Measurements from ENCODE around the gene DTX3L.

The DTX3L gene

DNA sequence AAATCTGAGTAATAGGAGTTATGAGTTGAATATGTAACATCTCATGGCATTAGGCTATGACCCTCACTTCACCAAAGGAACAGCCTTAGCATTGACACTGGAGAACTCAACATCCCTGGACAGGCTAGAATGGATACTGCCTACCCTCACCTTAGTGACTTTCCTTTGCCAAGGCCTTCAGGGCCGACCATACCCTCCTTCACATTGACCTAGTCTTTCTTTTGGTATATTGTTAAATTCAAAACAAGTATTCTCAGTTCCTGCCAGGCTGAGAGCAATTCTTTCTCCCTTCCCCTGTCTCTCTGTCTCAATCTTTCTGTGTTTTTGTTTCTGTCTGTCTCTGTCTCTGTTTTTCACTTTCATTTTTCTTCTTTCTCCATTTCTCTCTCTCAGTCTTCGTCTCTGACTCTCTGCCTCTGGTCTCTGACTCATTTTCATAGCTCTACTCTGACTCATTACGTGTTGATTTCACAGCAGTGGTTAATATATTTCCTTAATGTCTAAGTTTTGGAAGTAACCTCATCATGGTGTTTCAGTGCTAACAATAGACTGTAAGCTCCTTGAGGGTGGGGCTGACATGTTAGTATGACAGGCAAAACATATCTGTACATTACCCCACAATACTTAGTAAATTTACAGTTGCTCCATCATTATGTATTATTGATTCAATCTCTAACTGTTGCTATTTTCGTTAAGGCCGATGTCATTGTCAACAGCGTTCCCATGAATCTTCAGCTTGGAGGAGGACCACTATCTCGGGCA is 45.8 kb downstream of the DTX3L start:
- TF ChIP-seq, protein P1, sequence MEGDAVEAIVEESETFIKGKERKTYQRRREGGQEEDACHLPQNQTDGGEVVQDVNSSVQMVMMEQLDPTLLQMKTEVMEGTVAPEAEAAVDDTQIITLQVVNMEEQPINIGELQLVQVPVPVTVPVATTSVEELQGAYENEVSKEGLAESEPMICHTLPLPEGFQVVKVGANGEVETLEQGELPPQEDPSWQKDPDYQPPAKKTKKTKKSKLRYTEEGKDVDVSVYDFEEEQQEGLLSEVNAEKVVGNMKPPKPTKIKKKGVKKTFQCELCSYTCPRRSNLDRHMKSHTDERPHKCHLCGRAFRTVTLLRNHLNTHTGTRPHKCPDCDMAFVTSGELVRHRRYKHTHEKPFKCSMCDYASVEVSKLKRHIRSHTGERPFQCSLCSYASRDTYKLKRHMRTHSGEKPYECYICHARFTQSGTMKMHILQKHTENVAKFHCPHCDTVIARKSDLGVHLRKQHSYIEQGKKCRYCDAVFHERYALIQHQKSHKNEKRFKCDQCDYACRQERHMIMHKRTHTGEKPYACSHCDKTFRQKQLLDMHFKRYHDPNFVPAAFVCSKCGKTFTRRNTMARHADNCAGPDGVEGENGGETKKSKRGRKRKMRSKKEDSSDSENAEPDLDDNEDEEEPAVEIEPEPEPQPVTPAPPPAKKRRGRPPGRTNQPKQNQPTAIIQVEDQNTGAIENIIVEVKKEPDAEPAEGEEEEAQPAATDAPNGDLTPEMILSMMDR (IDR thresholded peaks at IDR 0.05; ENCODE audit: low read depth, low read length, missing control alignments) = no peak
- peak; percentile 43 for DNase-seq (ENCODE audit: extremely low read depth, low read depth)
- no peak overlapping the region for H3K4me3 ChIP-seq (replicated peaks; ENCODE audit: low read depth, low read length)

DNA sequence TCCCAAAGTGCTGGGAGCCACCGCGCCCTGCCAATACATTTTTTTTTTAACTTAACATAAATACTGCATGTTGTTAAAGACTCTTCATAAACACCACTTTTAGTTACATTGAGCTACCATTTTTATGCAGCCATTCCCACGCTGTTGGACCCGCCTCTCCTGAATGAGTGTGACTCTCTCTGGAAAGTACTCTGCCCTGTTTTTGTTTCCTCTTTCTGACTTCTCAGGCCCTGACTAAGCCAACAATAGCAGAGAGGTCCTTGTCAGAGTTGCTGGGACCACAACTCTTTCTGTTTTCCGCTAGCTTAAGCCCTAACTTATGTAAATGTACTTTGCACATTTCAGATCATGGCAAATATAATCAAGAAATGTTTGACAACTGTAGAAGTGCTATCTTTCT is 48.6 kb downstream of the DTX3L start:
- TF ChIP-seq, protein P1 (IDR thresholded peaks at IDR 0.05; ENCODE audit: low read depth, low read length, missing control alignments) = no peak
- no peak overlapping the region for H3K4me3 ChIP-seq (replicated peaks; ENCODE audit: low read depth, low read length)
- no peak for DNase-seq (ENCODE audit: extremely low read depth, low read depth)

DNA sequence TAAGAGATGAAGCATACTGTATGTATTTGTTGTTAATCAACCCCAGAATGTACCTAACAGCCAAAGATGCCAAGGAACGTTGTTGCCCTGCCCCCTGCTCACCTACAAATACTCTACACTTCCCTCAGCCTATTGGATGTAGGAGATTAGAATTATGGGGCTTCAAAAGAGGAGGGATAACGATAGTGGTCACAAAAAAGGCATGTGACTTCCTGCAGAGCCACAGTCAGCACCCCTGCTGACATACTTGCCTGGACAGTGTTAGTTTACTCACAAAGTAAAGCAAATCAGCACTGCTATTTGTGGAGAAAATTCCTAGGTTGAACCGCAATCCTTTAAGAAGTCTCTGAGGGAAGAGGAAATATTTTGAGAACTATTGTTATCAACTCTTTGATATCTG is 51.2 kb downstream of the DTX3L start:
- no peak for DNase-seq (ENCODE audit: extremely low read depth, low read depth)
- H3K4me3 ChIP-seq (replicated peaks; ENCODE audit: low read depth, low read length) = no peak overlapping the region
- TF ChIP-seq, protein P1 (IDR thresholded peaks at IDR 0.05; ENCODE audit: low read depth, low read length, missing control alignments) = no peak

DNA sequence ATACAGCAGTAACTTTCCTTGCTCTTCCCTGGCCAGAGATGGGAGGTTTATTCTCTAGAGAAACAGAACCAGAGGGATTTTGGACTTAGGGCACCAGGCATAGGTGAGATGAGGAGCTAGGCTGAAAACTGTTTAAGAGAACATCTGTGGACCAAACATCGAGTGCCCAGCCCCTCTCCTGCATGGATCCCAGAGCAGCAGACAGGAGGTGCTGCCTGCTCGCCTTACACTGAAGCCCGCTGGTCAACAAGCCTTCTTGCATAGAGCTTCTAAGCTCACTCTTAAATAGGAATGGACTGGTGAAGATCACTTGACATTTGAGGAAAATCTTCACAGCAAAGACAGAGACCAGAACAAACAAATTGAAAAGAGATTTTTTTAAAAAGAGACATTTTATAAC is 54.5 kb downstream of the DTX3L start:
- no peak for DNase-seq (ENCODE audit: extremely low read depth, low read depth)
- TF ChIP-seq, protein P1 (IDR thresholded peaks at IDR 0.05; ENCODE audit: low read depth, low read length, missing control alignments) = no peak
- no peak overlapping the region for H3K4me3 ChIP-seq (replicated peaks; ENCODE audit: low read depth, low read length)

DNA sequence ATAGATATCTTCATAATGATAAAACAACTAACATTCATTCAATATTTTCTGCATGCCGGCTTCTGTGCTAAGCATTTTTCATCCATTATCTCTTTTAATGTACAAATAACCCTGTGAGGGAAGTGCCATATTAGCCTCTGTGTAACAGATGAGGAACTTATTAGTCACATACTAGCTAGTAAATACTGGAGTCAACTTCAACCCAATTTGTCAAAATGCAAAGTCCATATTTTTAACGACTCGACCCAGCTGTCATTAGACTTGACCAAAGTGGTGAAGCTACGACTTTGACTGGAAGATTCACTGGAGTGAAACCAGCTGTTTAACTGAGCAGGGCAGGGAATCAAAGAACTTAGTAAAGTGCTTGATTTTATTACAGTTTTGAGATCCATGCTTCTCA is 54.9 kb downstream of the DTX3L start:
- TF ChIP-seq, protein P1 (IDR thresholded peaks at IDR 0.05; ENCODE audit: low read depth, low read length, missing control alignments) = no peak
- no peak for DNase-seq (ENCODE audit: extremely low read depth, low read depth)
- H3K4me3 ChIP-seq (replicated peaks; ENCODE audit: low read depth, low read length) = no peak overlapping the region

DNA sequence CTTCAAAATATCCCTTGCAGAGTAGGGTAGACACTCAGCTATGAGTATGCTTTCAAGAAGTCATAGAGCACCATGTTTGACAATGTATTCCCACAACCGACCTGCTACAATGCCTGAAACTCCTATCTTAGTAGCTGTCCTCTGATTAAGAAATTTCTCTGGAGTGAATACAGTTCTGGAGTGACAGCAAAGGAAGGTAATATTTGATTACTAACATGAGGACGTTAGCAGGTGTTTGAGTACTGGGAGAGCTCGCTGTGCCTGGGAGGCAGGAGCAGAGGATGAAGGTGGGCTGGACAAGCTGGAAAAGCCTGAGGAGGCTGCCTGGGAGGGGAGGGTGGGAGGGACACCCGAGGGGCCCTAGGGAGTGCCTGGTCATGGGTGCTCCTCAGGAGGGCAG is 56.3 kb downstream of the DTX3L start:
- no peak for DNase-seq (ENCODE audit: extremely low read depth, low read depth)
- TF ChIP-seq, protein P1 (IDR thresholded peaks at IDR 0.05; ENCODE audit: low read depth, low read length, missing control alignments) = no peak
- no peak overlapping the region for H3K4me3 ChIP-seq (replicated peaks; ENCODE audit: low read depth, low read length)

DNA sequence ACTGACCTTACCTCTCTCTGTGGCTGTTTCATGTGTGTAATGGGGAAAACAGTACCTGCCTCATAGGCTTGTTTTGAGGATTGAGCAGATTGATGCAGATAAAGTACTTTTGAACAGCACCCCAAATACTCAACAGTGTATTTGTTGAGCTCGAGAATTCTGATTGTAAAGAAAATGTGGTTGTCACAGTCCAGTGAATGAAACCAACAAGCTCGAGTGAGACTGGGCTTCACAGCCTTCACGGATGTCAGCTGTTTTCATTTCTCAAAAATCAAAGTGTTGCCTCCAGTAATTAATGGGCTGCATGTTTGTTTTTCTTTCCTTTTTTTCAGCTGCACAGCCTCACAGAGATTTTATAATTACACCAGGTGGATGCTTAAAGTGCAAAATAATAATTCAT is 57.0 kb downstream of the DTX3L start:
- TF ChIP-seq, protein P1 (IDR thresholded peaks at IDR 0.05; ENCODE audit: low read depth, low read length, missing control alignments) = no peak
- DNase-seq (ENCODE audit: extremely low read depth, low read depth) = no peak
- no peak overlapping the region for H3K4me3 ChIP-seq (replicated peaks; ENCODE audit: low read depth, low read length)
